CD14-positive monocyte (primary cell): Measurements from ENCODE around the gene TLR7. TPM values are rescaled to one million over a fixed set of nuclear protein-coding genes. Genes with fewer than 3 reads are reported as not detected.

Experiments
- DNase-seq, 3 donors: peaks; one replicate each; pipeline ENCODE4 v3.0.0-alpha.2; 2011 to 2022
- H2AFZ ChIP-seq: 2 replicates; pipeline ENCODE4 v1.6.0; 2012; ENCODE audit warnings: mild to moderate bottlenecking, low read depth, low read length, inconsistent platforms; ENCODE audit not compliant: insufficient read depth, poor library complexity, severe bottlenecking
- H3K27ac ChIP-seq, 2 donors: 1 replicate in 1 of 2; 2 replicates in 1 of 2; pipeline ENCODE4 v1.5.1; 2012 to 2013; ENCODE audit warnings: low read length in 2 of 2, control low read depth in 1 of 2, inconsistent platforms in 1 of 2, low read depth in 1 of 2, mild to moderate bottlenecking in 1 of 2
- H3K27me3 ChIP-seq, 2 donors: one replicate each; pipeline versions ENCODE4 v1.6.0 to v1.6.1; 2011 to 2013; ENCODE audit warnings: low read length in 2 of 2; ENCODE audit not compliant: control insufficient read depth in 2 of 2, insufficient read depth in 2 of 2
- H3K36me3 ChIP-seq, 2 donors: replicated peaks in 1 of 2; 1 replicate in 1 of 2; 2 replicates in 1 of 2; pipeline versions ENCODE4 v1.5.1 to v1.6.1; 2012 to 2013; ENCODE audit warnings: low read length in 2 of 2, control low read depth in 1 of 2, inconsistent platforms in 1 of 2, mild to moderate bottlenecking in 1 of 2; ENCODE audit not compliant: insufficient read depth in 2 of 2, control insufficient read depth in 1 of 2
- H3K4me1 ChIP-seq, 2 donors: 1 replicate in 1 of 2; 2 replicates in 1 of 2; pipeline versions ENCODE4 v1.5.1 to v1.6.1; 2012 to 2013; ENCODE audit warnings: low read length in 2 of 2, control low read depth in 1 of 2, inconsistent platforms in 1 of 2, mild to moderate bottlenecking in 1 of 2, moderate library complexity in 1 of 2; ENCODE audit not compliant: insufficient read depth in 2 of 2, control insufficient read depth in 1 of 2
- H3K4me2 ChIP-seq: replicated peaks from 2 replicates; pipeline ENCODE3; 2012; ENCODE audit warnings: low read length, moderate library complexity, mild to moderate bottlenecking; ENCODE audit not compliant: poor library complexity, severe bottlenecking; ENCODE audit errors: extremely low read depth
- H3K4me3 ChIP-seq, 3 experiments: fragments of 200-600 bp in 1 of 3; sonication (generic) in 1 of 3; replicated peaks in 1 of 3; 1 replicate in 2 of 3; 2 replicates in 1 of 3; pipeline ENCODE4 v1.5.1; 2011 to 2013; ENCODE audit warnings: low read length in 3 of 3, mild to moderate bottlenecking in 3 of 3, control low read depth in 2 of 3, low read depth in 2 of 3, inconsistent platforms in 1 of 3, moderate library complexity in 1 of 3
- H3K79me2 ChIP-seq: 2 replicates; pipeline ENCODE4 v1.6.0; 2012; ENCODE audit warnings: mild to moderate bottlenecking, control low read depth, inconsistent platforms, low read length, moderate library complexity; ENCODE audit not compliant: insufficient read depth
- H3K9ac ChIP-seq: 2 replicates; pipeline ENCODE4 v1.6.0; 2017; ENCODE audit warnings: low read length, mild to moderate bottlenecking; ENCODE audit not compliant: insufficient read depth, poor library complexity, severe bottlenecking
- H3K9me3 ChIP-seq, 2 donors: replicated peaks in 1 of 2; 1 replicate in 1 of 2; 2 replicates in 1 of 2; pipeline versions ENCODE4 v1.5.1 to v1.6.1; 2012 to 2013; ENCODE audit warnings: low read length in 2 of 2, control low read depth in 1 of 2; ENCODE audit not compliant: control insufficient read depth in 1 of 2, insufficient read depth in 1 of 2
- H4K20me1 ChIP-seq: 2 replicates; pipeline ENCODE4 v1.6.0; 2012; ENCODE audit warnings: mild to moderate bottlenecking, low read length, control low read depth, moderate library complexity; ENCODE audit not compliant: insufficient read depth
- H3K27ac Mint-ChIP-seq, 7 donors: one replicate each; pipeline ENCODE4 v1.8.0; 2020; ENCODE audit warnings: mild to moderate bottlenecking in 7 of 7, mixed read lengths in 7 of 7, moderate library complexity in 6 of 7, inconsistent platforms in 2 of 7
- H3K27me3 Mint-ChIP-seq, 3 donors: one replicate each; pipeline ENCODE4 v1.8.0; 2021 to 2022; ENCODE audit warnings: low read depth in 3 of 3, mild to moderate bottlenecking in 3 of 3, mixed read lengths in 3 of 3, moderate library complexity in 3 of 3, inconsistent platforms in 1 of 3
- H3K36me3 Mint-ChIP-seq, 2 donors: one replicate each; pipeline ENCODE4 v1.8.0; 2020; ENCODE audit warnings: mixed read lengths in 2 of 2, inconsistent platforms in 1 of 2, mild to moderate bottlenecking in 1 of 2
- H3K4me1 Mint-ChIP-seq: one replicate; pipeline ENCODE4 v1.8.0; 2020; ENCODE audit warnings: mild to moderate bottlenecking, mixed read lengths
- H3K4me3 Mint-ChIP-seq, 2 donors: one replicate each; pipeline ENCODE4 v1.8.0; 2020; ENCODE audit warnings: mild to moderate bottlenecking in 2 of 2, mixed read lengths in 2 of 2, moderate library complexity in 1 of 2
- H3K9me3 Mint-ChIP-seq, 7 donors: one replicate each; pipeline ENCODE4 v1.8.0; 2020 to 2022; ENCODE audit warnings: mixed read lengths in 7 of 7, mild to moderate bottlenecking in 6 of 7, moderate library complexity in 6 of 7, inconsistent platforms in 2 of 7
- CTCF ChIP-seq: fragments of 200-600 bp; IDR thresholded peaks from one replicate; pipeline ENCODE4 v1.8.0; 2022; ENCODE audit warnings: antibody characterized with exemption, mild to moderate bottlenecking
- WGBS: methylation state at CpG from one replicate; pipeline ENCODE4 v1.1.5; 2013; ENCODE audit warnings: missing lambda C conversion rate; ENCODE audit not compliant: insufficient coverage; 5-methylcytosine and 5-hydroxymethylcytosine counted together
- intact Hi-C, 2 donors: fragments of 100-400 bp; cut with micrococcal nuclease; formaldehyde crosslinking; loops; one replicate each; pipeline versions ENCODE4 v1.15.0 to v1.15.1; 2023
- polyA plus RNA-seq, 3 donors: library from polyadenylated mRNA; depleted of rRNA in 1 of 3; unstranded in 2 of 3; stranded (reverse) in 1 of 3; fragments of 300-500 nt in 2 of 3; fragments of >200 nt in 1 of 3; fragmentation: Illumina TruSeq in 2 of 3; gene quantifications; 1 replicate in 2 of 3; 2 replicates in 1 of 3; pipeline ENCODE4 v1.2.3, GENCODE V29; 2012 to 2021

The TLR7 gene
- polyA plus RNA-seq, 3 donors: 4.2 to 27.3 (median 23.0) TPM

GRCh38 chrX:12934850-12935249 is 68.0 kb downstream of the TLR7 start:
- Histone ChIP-seq H2AFZ (no peak overlapping the region), H3K4me2 (no peak overlapping the region), H3K27ac (no peak overlapping the region), H3K79me2 (no peaks in the 10 kb centered on the region), H4K20me1 (no peaks in the 10 kb centered on the region), H3K4me3 (no peak overlapping the region), H3K9me3 (peaks cover 0 to 11% of the 10 kb centered on the region in 2 donors), H3K27me3 (peaks cover 0 to 40% of the 10 kb centered on the region in 2 donors), H3K36me3 (no peaks in the 10 kb centered on the region), H3K4me1 (no peaks in the 10 kb centered on the region), H3K9ac (no peak overlapping the region)
- H3K27ac Mint-ChIP-seq: no peak overlapping the region
- intact Hi-C loops: no loop called here
- H3K9me3 Mint-ChIP-seq: peaks cover 0 to 37% (median 7%) of the 10 kb centered on the region in 7 donors
- H3K4me3 Mint-ChIP-seq: no peak overlapping the region
- no peak for TF ChIP-seq CTCF
- H3K4me1 Mint-ChIP-seq: peaks cover 2% of the 10 kb centered on the region
- no peak for DNase-seq
- peaks cover 0 to 53% (median 2%) of the 10 kb centered on the region in 3 donors for H3K27me3 Mint-ChIP-seq
- no peaks in the 10 kb centered on the region for H3K36me3 Mint-ChIP-seq
- no CpG with 5 or more reads among the region's 5 CpGs for WGBS

GRCh38 chrX:12936947-12937346 is 70.1 kb downstream of the TLR7 start:
- Mint-ChIP-seq H3K4me3 (no peak overlapping the region), H3K27ac (no peak overlapping the region), H3K27me3 (peaks cover 2 to 55% (median 4%) of the 10 kb centered on the region in 3 donors), H3K4me1 (peaks cover 2% of the 10 kb centered on the region), H3K9me3 (peaks cover 2 to 37% (median 18%) of the 10 kb centered on the region in 7 donors), H3K36me3 (no peaks in the 10 kb centered on the region)
- Histone ChIP-seq H3K4me3 (no peak overlapping the region), H3K4me1 (no peaks in the 10 kb centered on the region), H2AFZ (no peak overlapping the region), H3K4me2 (no peak overlapping the region), H3K79me2 (no peaks in the 10 kb centered on the region), H3K9me3 (peaks cover 0 to 11% of the 10 kb centered on the region in 2 donors), H3K27ac (no peak overlapping the region), H3K27me3 (peaks cover 0 to 23% of the 10 kb centered on the region in 2 donors), H3K36me3 (no peaks in the 10 kb centered on the region), H4K20me1 (no peaks in the 10 kb centered on the region), H3K9ac (no peak overlapping the region)
- no peak for TF ChIP-seq CTCF
- WGBS: no CpG with 5 or more reads among the region's 1 CpG
- intact Hi-C loops: no loop called here
- no peak for DNase-seq

Other genes with a start within 250 kb of the TLR7 start
- 10 to 100 TPM in 2 of 3 donors, 1 to 10 TPM in 1; 8.2 to 19.6 (median 17.3) TPM for gene PRPS2, start 75.7 kb upstream of the TLR7 start, polyA plus RNA-seq
- gene TLR8, start 39.5 kb downstream of the TLR7 start, polyA plus RNA-seq: 10 to 100 TPM; 23.1 to 61.9 (median 48.5) TPM
- gene TMSB4X, start 108.0 kb downstream of the TLR7 start, polyA plus RNA-seq: over 10,000 TPM; 15,641 to 31,074 (median 27,127) TPM
- gene FAM9C, start 177.5 kb downstream of the TLR7 start, polyA plus RNA-seq: not detected